GM04504 (cell line): ENCODE data around the gene SLC6A9.
A peak's percentile ranks its signal among the peaks of the same experiment; 100 is the strongest.

Experiments used
- DNase-seq: peaks from one replicate; pipeline ENCODE4 v3.0.0-alpha.2; 2012; ENCODE audit warnings: low read depth

The SLC6A9 gene

GRCh38 chr1:44048532-44049215 is 17.4 kb upstream of the SLC6A9 start:
- DNase-seq = no peak

GRCh38 chr1:44047131-44047530 is 15.9 kb upstream of the SLC6A9 start:
- DNase-seq = no peak

GRCh38 chr1:44045064-44045463 is 13.8 kb upstream of the SLC6A9 start:
- DNase-seq = no peak

GRCh38 chr1:44044071-44044801 is 13.0 kb upstream of the SLC6A9 start:
- DNase-seq = no peak

- DNase-seq = no peak
These were observed 12.2 kb upstream of the SLC6A9 start for GRCh38 chr1:44043176-44044070.

- no peak for DNase-seq
These were observed 9.6 kb upstream of the SLC6A9 start for GRCh38 chr1:44040846-44041245.

- no peak for DNase-seq
These were observed 9.2 kb upstream of the SLC6A9 start for GRCh38 chr1:44040418-44040817.

- no peak for DNase-seq
These were observed 7.8 kb upstream of the SLC6A9 start for GRCh38 chr1:44038876-44039657.

GRCh38 chr1:44037154-44037553 is 5.9 kb upstream of the SLC6A9 start:
- no peak for DNase-seq

- DNase-seq = peak; percentile 50
These were observed 5.3 kb upstream of the SLC6A9 start for GRCh38 chr1:44036409-44037139.

- no peak for DNase-seq
These were observed 4.6 kb upstream of the SLC6A9 start for GRCh38 chr1:44035726-44036408.

GRCh38 chr1:44034976-44035716 is 3.9 kb upstream of the SLC6A9 start:
- DNase-seq = no peak

- DNase-seq = no peak
These were observed 3.2 kb upstream of the SLC6A9 start for GRCh38 chr1:44034423-44034822.

- DNase-seq = no peak
These were observed 2.5 kb upstream of the SLC6A9 start for GRCh38 chr1:44033756-44034155.

GRCh38 chr1:44033041-44033575 is 1.8 kb upstream of the SLC6A9 start:
- no peak for DNase-seq

- no peak for DNase-seq
These were observed 1.0 kb upstream of the SLC6A9 start for GRCh38 chr1:44032170-44032790.

GRCh38 chr1:44030605-44031251 is 534 bp downstream of the SLC6A9 start:
- no peak for DNase-seq

- peak; percentile 72 for DNase-seq
These were observed 1.2 kb downstream of the SLC6A9 start for GRCh38 chr1:44029911-44030604.
